K562 (cell line): Measurements from ENCODE around the gene ZNF2. TPM values are rescaled to one million over a fixed set of nuclear protein-coding genes. Genes with fewer than 3 reads are reported as not detected.

Source experiments
- BRD9 ChIP-seq: fragments of 450-650 bp; IDR thresholded peaks from 2 replicates; pipeline ENCODE4 v1.6.1; 2018; ENCODE audit warnings: low read depth; ENCODE audit not compliant: partially characterized antibody
- E2F1 ChIP-seq: sonication (generic); formaldehyde crosslinking; IDR thresholded peaks from 2 replicates; pipeline ENCODE4 v1.8.1; 2023; ENCODE audit warnings: mild to moderate bottlenecking, missing genetic modification reagents, moderate library complexity
- E2F4 ChIP-seq: sonication (generic); formaldehyde crosslinking; IDR thresholded peaks from 2 replicates; pipeline ENCODE4 v1.8.0; 2022; ENCODE audit warnings: mild to moderate bottlenecking, low read depth, missing genetic modification reagents
- EP400 ChIP-seq: fragments of 450-650 bp; IDR thresholded peaks from 2 replicates; pipeline ENCODE4 v1.6.1; 2017; ENCODE audit warnings: antibody characterized with exemption, mild to moderate bottlenecking, moderate library complexity
- EZH2 ChIP-seq: IDR thresholded peaks from 2 replicates; pipeline ENCODE4 v1.6.1; 2012; ENCODE audit warnings: low read depth, mild to moderate bottlenecking, inconsistent platforms, low read length, borderline replicate concordance
- FOXJ2 ChIP-seq: fragments of 200-800 bp; sonication (Bioruptor generic); IDR thresholded peaks from 2 replicates; pipeline ENCODE4 v1.6.1; 2016; ENCODE audit warnings: missing genetic modification characterization, missing compliant biosample characterization
- HDAC8 ChIP-seq: fragments of 450-650 bp; IDR thresholded peaks from 2 replicates; pipeline ENCODE4 v1.6.1; 2016; ENCODE audit warnings: mild to moderate bottlenecking, missing genetic modification characterization, moderate library complexity, missing compliant biosample characterization
- HMG20A ChIP-seq: fragments of 450-650 bp; formaldehyde crosslinking; conservative IDR thresholded peaks from 2 replicates; pipeline ENCODE4 v1.4.0; 2020; ENCODE audit warnings: mild to moderate bottlenecking, mixed read lengths
- MAFG ChIP-seq: fragments of 450-650 bp; conservative IDR thresholded peaks from 2 replicates; pipeline ENCODE4 v1.6.1; 2016; ENCODE audit warnings: missing genetic modification characterization, missing compliant biosample characterization
- NUFIP1 ChIP-seq: fragments of 450-650 bp; IDR thresholded peaks from 2 replicates; pipeline ENCODE4 v1.6.1; 2018; ENCODE audit not compliant: partially characterized antibody
- PCBP2 ChIP-seq: fragments of 200-400 bp; formaldehyde crosslinking; IDR thresholded peaks from 2 replicates; pipeline ENCODE4 v1.6.1; 2018; ENCODE audit warnings: low read length, low read depth, mild to moderate bottlenecking, moderate library complexity; ENCODE audit not compliant: poor library complexity, severe bottlenecking
- PRMT5 ChIP-seq: sonication (generic); formaldehyde crosslinking; IDR thresholded peaks from 2 replicates; pipeline ENCODE4 v1.5.0; 2020; ENCODE audit warnings: missing genetic modification reagents
- SFPQ ChIP-seq: fragments of 200-400 bp; formaldehyde crosslinking; IDR thresholded peaks from 2 replicates; pipeline ENCODE4 v1.6.1; 2017; ENCODE audit warnings: mild to moderate bottlenecking, low read depth, low read length, moderate library complexity
- THAP12 ChIP-seq: fragments of 250-450 bp; sonication (Bioruptor Pico); IDR thresholded peaks from 2 replicates; pipeline ENCODE4 v1.9.0; 2021; ENCODE audit warnings: mild to moderate bottlenecking, inconsistent platforms
- ZBTB11 ChIP-seq, 3 experiments: fragments of 200-800 bp in 1 of 3; fragments of 250-450 bp in 1 of 3; fragments of 450-650 bp in 1 of 3; sonication (Bioruptor Pico) in 1 of 3; sonication (Bioruptor generic) in 1 of 3; formaldehyde crosslinking in 1 of 3; IDR thresholded peaks; 2 replicates each; pipeline versions ENCODE4 v1.6.1 to v1.8.0; 2016 to 2022; ENCODE audit warnings: mild to moderate bottlenecking in 2 of 3, missing genetic modification characterization in 2 of 3, missing compliant biosample characterization in 1 of 3, moderate library complexity in 1 of 3
- ZNF561 ChIP-seq: fragments of 450-650 bp; formaldehyde crosslinking; conservative IDR thresholded peaks from 2 replicates; pipeline ENCODE4 v1.4.0; 2020; ENCODE audit warnings: mild to moderate bottlenecking, moderate library complexity
- polyA plus RNA-seq, 8 experiments: library from polyadenylated mRNA; depleted of rRNA in 4 of 8; stranded (reverse) in 5 of 8; unstranded in 3 of 8; fragments of >200 nt; fragmentation: Nextera tagmentation in 2 of 8; fragmentation: Illumina TruSeq in 1 of 8; extraction: Ambion mirVana in 2 of 8; extraction: Trizol in 1 of 8; gene quantifications; 2 replicates each; pipeline versions ENCODE4 v1.2.1 to v1.2.3, GENCODE V29; 2011 to 2014; ENCODE audit warnings: inconsistent platforms in 1 of 8, missing spikeins in 1 of 8
- total RNA-seq, 7 experiments: library from RNA; depleted of rRNA in 6 of 7; stranded (reverse); fragments of >200 nt in 6 of 7; fragmentation: Illumina TruSeq in 2 of 7; extraction: Trizol in 2 of 7; gene quantifications; 2 replicates each; pipeline versions ENCODE4 v1.2.1 to v1.2.3, GENCODE V29; 2011 to 2021; ENCODE audit warnings: low replicate concordance in 1 of 7

ZNF2 gene
- total and polyA plus RNA-seq, 9 of the 15 experiments (the other 6 are each of a cell fraction or from before 2014, with no cell fraction given) = 1.6 to 4.5 (median 3.4) TPM

- TF ChIP-seq MAFG (tag) = no peak
- TF ChIP-seq NUFIP1 = no peak
- no peak for TF ChIP-seq ZNF561 (CRISPR knock-in tag)
- TF ChIP-seq E2F1 (CRISPR knock-in tag) = peak; percentile 50; the same call in 1 of the 2 replicates
- TF ChIP-seq FOXJ2 (tag) = peak; percentile 66
- TF ChIP-seq PRMT5 (CRISPR knock-in tag) = no peak
- peak; percentile 88 for TF ChIP-seq BRD9
- TF ChIP-seq E2F4 (CRISPR knock-in tag) = 0 out of 2 replicates have a peak, but pooled peaks have one; percentile 39
- no peak for TF ChIP-seq SFPQ
- no peak for TF ChIP-seq PCBP2
- no peak for TF ChIP-seq EZH2
- TF ChIP-seq THAP12 = no peak
- TF ChIP-seq EP400 = peak; percentile 88
- TF ChIP-seq ZBTB11 (CRISPR knock-in tag; IDR thresholded peaks at IDR 0.05) = no peak
- TF ChIP-seq HDAC8 (tag) = 0 out of 2 replicates have a peak, but pooled peaks have one; percentile 25
- no peak for TF ChIP-seq HMG20A (CRISPR knock-in tag)
Observed at GRCh38 chr2:95121407-95122196, 44.0 kb upstream of the ZNF2 start, which contains the start of gene MRPS5 (continued).
